ENCODE data around the gene BBIP1. TPM values are rescaled to one million over a fixed set of nuclear protein-coding genes. Genes with fewer than 3 reads are reported as not detected.

BBIP1 gene
- total and polyA plus RNA-seq, 12 donors: 14.5 to 86.9 (median 44.9) TPM

DNA sequence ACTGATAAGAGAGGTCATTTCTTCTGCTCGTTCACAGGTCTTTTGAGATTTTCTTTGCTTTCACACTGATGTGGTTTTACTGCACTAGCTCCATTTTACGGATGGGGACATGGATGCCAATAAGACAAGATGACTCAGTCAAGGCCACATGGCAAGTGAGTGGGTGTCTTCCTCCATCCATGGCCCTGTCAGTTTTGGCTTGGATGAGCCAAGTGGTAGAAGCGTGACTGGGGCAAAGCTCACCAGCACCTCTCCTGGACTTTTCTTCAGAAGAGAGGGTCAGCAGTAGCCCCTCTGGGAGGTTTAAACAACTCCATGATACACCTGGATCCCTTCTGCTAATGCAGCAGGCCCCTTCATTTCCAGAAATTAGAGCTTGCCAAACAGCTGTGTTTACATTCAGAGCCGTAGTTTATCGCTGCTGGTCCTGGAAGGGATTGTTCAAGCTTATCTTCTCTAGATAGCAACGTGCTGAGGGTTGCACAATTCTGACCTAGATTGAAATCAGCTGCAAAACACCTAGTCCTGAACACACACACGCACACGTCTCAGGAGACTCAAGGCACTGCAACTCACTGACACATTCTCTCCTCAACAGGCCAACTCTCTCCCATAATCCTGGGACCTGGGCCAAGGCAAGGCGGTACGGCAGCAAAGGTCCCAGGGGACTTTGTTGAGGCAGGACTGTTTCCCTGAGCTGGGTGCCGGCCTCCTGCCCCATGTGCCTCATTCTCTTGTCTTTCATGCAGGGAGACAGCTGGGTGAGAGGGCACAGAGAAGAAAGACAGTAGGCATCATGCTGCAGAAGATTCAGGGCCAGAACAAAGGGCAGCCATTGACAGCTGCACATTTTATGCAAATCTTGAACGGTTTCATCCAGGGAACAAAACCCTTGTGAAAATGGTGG, 61.5 kb downstream of the BBIP1 start:
- intact Hi-C loops (cut with DNase I): no loop called here
- no peak overlapping the region for H3K4me3 ChIP-seq
- peak; percentile 43 to 88 (median 83) for DNase-seq
- no peaks in the 10 kb centered on the region for H3K36me3 ChIP-seq (replicated peaks in 1 of 2)
- peak in 1 of 2 donors; percentile 4 for TF ChIP-seq POLR2A (IDR thresholded peaks at IDR 0.05)
- TF ChIP-seq, protein P1, sequence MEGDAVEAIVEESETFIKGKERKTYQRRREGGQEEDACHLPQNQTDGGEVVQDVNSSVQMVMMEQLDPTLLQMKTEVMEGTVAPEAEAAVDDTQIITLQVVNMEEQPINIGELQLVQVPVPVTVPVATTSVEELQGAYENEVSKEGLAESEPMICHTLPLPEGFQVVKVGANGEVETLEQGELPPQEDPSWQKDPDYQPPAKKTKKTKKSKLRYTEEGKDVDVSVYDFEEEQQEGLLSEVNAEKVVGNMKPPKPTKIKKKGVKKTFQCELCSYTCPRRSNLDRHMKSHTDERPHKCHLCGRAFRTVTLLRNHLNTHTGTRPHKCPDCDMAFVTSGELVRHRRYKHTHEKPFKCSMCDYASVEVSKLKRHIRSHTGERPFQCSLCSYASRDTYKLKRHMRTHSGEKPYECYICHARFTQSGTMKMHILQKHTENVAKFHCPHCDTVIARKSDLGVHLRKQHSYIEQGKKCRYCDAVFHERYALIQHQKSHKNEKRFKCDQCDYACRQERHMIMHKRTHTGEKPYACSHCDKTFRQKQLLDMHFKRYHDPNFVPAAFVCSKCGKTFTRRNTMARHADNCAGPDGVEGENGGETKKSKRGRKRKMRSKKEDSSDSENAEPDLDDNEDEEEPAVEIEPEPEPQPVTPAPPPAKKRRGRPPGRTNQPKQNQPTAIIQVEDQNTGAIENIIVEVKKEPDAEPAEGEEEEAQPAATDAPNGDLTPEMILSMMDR (IDR thresholded peaks at IDR 0.05): peak in 2 of 6 experiments; percentile 24 to 30
- no peaks in the 10 kb centered on the region for H3K9me3 ChIP-seq (replicated peaks in 1 of 3)
- H3K27ac ChIP-seq: peak overlapping the region in 3 of 5 donors; percentile 3 to 36 (median 24)
- WGBS, 4 donors: 32 to 49% (median 34%) methylated on average over 10 to 12 of the region's 12 CpGs
- no peaks in the 10 kb centered on the region for H3K27me3 ChIP-seq
- peaks cover 11 to 28% of the 10 kb centered on the region in 2 donors for H3K4me1 ChIP-seq (replicated peaks in 1 of 2)

DNA sequence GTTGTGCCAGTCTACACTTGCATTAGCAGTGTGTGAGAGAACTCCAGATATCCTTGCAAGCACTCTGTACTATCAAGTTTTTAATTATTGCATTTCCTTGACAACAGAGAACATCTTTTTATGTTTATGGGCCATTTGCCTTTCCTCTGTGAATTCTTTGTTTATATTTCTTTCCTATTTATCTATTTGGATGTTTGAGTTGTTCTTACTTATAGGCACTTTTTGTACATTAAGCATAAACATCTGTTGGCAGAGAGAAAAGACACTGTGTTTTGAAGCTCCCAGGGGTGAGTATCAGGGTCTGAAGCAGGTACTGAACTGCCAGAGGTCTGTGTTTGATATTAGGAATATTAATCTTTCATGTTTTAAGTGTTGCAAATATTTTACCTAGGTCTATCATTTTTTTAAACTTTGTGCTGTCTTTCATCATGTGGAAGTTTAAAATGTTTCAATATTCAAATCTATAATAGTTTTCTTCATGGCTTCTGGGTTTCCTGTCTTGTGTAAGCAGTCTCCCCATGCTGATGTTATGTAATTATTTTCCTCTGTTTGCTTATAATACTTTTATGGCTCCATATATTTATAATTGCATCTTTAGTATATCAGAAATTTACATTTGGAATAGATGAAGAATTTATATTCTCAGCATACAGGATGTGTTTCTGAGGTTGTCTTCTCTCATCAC, 64.9 kb downstream of the BBIP1 start:
- Histone ChIP-seq H3K9me3 (replicated peaks in 1 of 3) (no peaks in the 10 kb centered on the region), H3K4me3 (no peak overlapping the region), H3K27ac (no peak overlapping the region), H3K27me3 (no peaks in the 10 kb centered on the region), H3K36me3 (replicated peaks in 1 of 2) (no peaks in the 10 kb centered on the region), H3K4me1 (replicated peaks in 1 of 2) (peaks cover 11 to 19% of the 10 kb centered on the region in 2 donors)
- intact Hi-C loops (cut with DNase I): no loop called here
- TF ChIP-seq POLR2A (IDR thresholded peaks at IDR 0.05): no peak
- TF ChIP-seq, protein P1 (IDR thresholded peaks at IDR 0.05): no peak
- no peak for DNase-seq

DNA sequence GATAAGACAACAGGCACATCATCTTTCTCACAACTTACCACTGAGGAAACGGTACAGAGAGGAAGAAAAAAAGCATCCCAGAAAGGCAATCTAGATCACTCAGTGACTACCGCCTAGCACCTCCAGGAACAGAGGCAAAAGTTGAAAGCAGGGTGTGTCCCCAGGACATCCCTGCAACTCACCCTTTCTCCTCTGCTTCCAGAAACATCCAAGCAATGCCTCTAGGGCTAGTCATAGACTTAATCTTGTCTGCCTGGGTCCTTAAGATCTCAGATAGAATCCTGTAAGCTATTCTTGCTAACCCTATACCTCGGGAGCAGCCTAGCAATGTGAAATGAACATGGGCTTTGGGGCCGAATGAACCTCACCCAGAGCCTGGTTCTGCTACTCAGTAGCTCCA, 66.0 kb downstream of the BBIP1 start:
- TF ChIP-seq, protein P1 (IDR thresholded peaks at IDR 0.05): no peak
- no peak for TF ChIP-seq POLR2A (IDR thresholded peaks at IDR 0.05)
- Histone ChIP-seq H3K36me3 (replicated peaks in 1 of 2) (no peaks in the 10 kb centered on the region), H3K9me3 (replicated peaks in 1 of 3) (no peaks in the 10 kb centered on the region), H3K4me3 (no peak overlapping the region), H3K4me1 (replicated peaks in 1 of 2) (peaks cover 8 to 9% of the 10 kb centered on the region in 2 donors), H3K27me3 (no peaks in the 10 kb centered on the region), H3K27ac (no peak overlapping the region)
- DNase-seq: no peak
- WGBS, 4 donors: 80 to 82% (median 82%) methylated on average over 4 of the region's 4 CpGs
- intact Hi-C loops (cut with DNase I): no loop called here

DNA sequence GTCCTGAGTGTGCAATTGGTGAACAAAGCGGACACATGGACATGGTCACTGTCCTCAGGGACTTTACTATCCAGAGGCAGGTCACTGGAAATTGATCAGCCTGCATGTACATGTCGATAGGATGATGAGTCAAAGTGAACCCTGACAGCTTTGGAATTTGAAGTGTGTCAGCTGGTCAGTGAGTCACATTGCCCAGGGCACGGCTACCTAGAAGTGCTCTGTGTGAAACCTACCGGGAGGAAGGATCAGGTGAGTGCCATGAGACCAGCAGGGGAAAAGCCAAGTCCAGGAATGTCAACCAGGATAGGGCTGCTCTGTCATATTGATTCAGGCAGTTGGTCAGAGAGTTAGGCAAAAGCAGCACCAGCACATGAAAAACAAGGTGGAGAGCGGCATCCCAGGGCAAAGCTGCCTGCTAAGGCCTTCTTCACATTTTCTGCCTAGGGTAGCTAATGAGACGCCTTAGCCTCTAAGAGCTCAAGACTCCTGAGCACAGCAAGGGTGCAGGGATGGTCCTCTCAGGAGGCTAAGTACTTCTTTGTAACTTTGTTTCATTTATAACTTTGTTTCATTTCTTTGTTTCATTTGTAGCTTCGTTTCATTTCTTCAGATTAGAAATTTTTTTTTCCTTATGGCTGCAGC, 66.6 kb downstream of the BBIP1 start:
- Histone ChIP-seq H3K27ac (no peak overlapping the region), H3K9me3 (replicated peaks in 1 of 3) (no peaks in the 10 kb centered on the region), H3K36me3 (replicated peaks in 1 of 2) (no peaks in the 10 kb centered on the region), H3K4me3 (no peak overlapping the region), H3K27me3 (no peaks in the 10 kb centered on the region), H3K4me1 (replicated peaks in 1 of 2) (peaks cover 4% of the 10 kb centered on the region in 2 donors)
- TF ChIP-seq, protein P1 (IDR thresholded peaks at IDR 0.05): no peak
- no peak for TF ChIP-seq POLR2A (IDR thresholded peaks at IDR 0.05)
- intact Hi-C loops (cut with DNase I): no loop called here
- DNase-seq: peak in 1 of 7 donors; percentile 50
- WGBS, 4 donors: 50 to 60% (median 52%) methylated on average over 6 to 7 of the region's 7 CpGs

Measured in adrenal gland (tissue), 12 donors.